Mesodermal cell (in vitro differentiated cells): ENCODE results near the gene NISCH.

Experiments
- H3K27ac ChIP-seq: 2 replicates; pipeline ENCODE4 v1.7.0; 2013; ENCODE audit warnings: mild to moderate bottlenecking, low read depth, low read length, moderate library complexity; ENCODE audit not compliant: severe bottlenecking
- H3K36me3 ChIP-seq: 2 replicates; pipeline ENCODE4 v1.7.1; 2013; ENCODE audit warnings: mild to moderate bottlenecking, low read length, moderate library complexity; ENCODE audit not compliant: control insufficient read depth, insufficient read depth
- H3K4me1 ChIP-seq: one replicate; pipeline ENCODE4 v1.7.1; 2013; ENCODE audit warnings: mild to moderate bottlenecking, low read length; ENCODE audit not compliant: insufficient read depth, control insufficient read depth, poor library complexity, severe bottlenecking
- H3K4me3 ChIP-seq: 2 replicates; pipeline ENCODE4 v1.7.0; 2013; ENCODE audit warnings: low read length, control low read depth, mild to moderate bottlenecking; ENCODE audit not compliant: insufficient read depth, poor library complexity, severe bottlenecking; ENCODE audit errors: extremely low read depth
- H3K9me3 ChIP-seq: 2 replicates; pipeline ENCODE4 v1.7.1; 2013; ENCODE audit warnings: mild to moderate bottlenecking, low read length, moderate library complexity; ENCODE audit not compliant: control insufficient read depth
- WGBS, 2 experiments: methylation state at CpG; one replicate each; pipeline ENCODE4 v1.1.5; 2013; ENCODE audit warnings: missing lambda C conversion rate in 2 of 2; ENCODE audit not compliant: insufficient coverage in 2 of 2; 5-methylcytosine and 5-hydroxymethylcytosine counted together

NISCH gene

GRCh38 chr3:52477796-52478095 is 22.3 kb downstream of the NISCH start:
- WGBS, 2 experiments, result 96 to 98% methylated on average over 6 of the region's 6 CpGs
- Histone ChIP-seq H3K27ac (no peak overlapping the region), H3K36me3 (peaks cover 98% of the 10 kb centered on the region), H3K9me3 (no peaks in the 10 kb centered on the region), H3K4me1 (no peaks in the 10 kb centered on the region), H3K4me3 (no peak overlapping the region)

DNA sequence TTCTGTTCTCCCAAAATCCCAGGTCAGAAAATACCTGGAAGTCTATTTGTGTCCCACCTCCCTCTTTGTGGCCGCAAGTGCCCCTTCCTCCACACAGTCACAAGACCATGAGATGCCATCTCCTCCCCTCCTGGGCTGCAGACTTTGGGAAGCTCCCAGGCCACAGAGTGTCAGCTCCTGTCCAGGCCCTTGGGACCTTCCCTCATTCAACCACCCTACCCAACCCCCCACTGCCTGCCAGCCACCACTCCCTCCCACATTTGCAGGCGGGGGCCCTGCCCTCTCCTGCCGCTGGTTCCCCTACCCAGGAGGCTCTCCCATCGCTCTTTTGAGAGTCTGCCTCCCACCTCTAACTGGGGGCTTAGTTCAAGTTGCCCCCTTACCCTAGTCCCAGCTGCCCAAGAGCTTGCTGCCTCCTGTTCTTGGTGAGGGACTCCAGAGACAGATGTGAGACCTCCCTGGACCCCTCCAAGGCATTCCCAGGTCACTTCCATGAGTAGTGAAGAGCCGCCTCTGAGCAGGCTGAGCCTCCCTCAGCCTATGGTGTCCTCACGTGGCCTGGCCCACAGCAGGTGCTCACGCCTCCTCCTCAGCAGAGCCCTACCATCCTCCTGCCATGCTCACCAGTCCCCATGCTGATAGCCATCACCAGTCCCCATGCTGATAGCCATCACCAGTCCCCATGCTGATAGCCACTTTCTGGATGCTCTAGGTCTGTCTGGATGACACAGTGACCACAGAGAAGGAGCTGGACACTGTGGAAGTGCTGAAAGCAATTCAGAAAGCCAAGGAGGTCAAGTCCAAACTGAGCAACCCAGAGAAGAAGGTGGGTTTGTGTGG is 23.9 kb downstream of the NISCH start:
- no peak overlapping the region for H3K4me3 ChIP-seq
- 97 to 98% methylated on average over 6 to 7 of the region's 7 CpGs for WGBS, 2 experiments
- H3K27ac ChIP-seq, result no peak overlapping the region
- H3K36me3 ChIP-seq, result peaks cover 98% of the 10 kb centered on the region
- H3K9me3 ChIP-seq, result no peaks in the 10 kb centered on the region
- H3K4me1 ChIP-seq, result peaks cover 4% of the 10 kb centered on the region

DNA sequence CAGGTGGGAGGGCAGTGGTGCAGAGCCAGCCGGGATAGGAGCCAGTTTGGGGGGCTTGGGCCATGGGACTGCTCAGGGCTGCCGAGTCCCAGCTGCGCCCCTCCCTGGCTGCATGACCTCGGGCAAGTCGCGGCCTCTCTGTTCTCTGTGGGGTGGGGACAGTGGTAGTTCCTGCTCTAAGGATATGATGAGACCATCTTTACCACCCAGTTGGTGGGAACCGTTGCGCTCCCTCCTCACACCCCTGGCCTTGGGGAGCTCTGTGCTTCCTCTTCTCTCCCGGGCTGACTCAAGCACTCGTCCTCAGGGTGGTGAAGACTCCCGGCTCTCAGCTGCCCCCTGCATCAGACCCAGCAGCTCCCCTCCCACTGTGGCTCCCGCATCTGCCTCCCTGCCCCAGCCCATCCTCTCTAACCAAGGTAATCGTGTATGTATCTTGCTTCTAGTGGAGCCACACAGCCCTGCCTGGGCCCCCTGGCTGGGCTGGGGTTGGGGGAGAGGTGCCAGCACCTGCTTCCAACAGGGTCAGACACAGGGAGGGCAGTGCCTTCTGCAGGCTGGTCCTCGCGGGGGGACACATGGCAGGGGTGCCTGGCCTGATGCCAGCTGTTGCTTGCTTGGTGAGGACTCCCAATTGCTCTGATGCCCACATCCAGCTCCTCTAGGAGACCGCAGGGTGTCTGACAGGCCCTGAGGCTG is 24.6 kb downstream of the NISCH start:
- H3K4me1 ChIP-seq, result peaks cover 4% of the 10 kb centered on the region
- no peak overlapping the region for H3K27ac ChIP-seq
- whole genome bisulfite sequencing, 2 experiments, result 95 to 97% methylated on average over 11 to 13 of the region's 16 CpGs
- H3K36me3 ChIP-seq, result peaks cover 99% of the 10 kb centered on the region
- no peaks in the 10 kb centered on the region for H3K9me3 ChIP-seq
- no peak overlapping the region for H3K4me3 ChIP-seq

DNA sequence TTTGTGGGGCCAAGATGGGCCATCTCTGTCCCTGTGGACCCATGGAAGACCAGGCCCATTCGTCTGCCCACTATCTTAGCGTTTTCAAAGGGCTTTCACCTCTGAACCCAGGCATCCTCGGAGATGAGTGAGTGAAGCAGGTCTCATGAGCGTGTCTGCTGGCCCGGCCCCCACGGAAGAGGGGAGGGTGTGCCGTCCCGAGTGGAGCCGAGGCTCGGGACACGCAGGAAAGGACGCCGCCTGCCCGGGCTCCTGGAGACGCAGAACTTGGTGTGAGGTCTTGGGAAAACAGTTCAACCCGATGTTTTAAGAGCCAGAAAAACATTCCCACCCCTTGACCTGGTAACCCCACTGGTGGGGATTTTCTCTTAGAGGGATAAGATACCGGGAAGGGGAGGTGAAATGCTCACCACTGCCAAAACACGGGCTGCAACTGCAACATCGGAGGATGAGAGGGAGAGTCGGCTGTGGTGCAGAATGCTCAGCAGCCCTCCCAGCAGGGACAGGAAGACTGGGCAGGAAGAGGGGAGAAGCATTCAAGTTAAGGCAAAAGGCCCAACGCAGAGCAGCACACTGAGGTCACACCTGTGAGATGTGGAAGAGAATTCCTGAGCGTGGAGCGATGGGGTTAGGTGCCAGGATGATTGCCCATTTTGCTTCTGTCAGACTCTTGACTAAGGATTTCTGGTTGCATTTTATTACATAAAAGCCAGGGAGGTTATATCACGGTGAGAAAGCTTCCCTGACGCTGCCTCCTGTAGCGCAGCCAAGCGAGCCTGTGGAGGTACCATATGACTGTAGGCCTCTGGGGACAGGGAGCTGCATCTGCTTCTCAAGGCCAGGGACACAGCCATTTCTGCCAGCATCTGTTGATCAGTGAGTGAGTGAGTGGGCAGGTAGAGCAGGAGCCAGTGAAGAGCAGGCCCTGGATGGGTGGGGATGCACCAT is 25.6 kb downstream of the NISCH start:
- no peaks in the 10 kb centered on the region for H3K9me3 ChIP-seq
- 96 to 97% methylated on average over 20 of the region's 27 CpGs for WGBS, 2 experiments
- peaks cover 4% of the 10 kb centered on the region for H3K4me1 ChIP-seq
- no peak overlapping the region for H3K4me3 ChIP-seq
- no peak overlapping the region for H3K27ac ChIP-seq
- H3K36me3 ChIP-seq, result peaks cover 99% of the 10 kb centered on the region

DNA sequence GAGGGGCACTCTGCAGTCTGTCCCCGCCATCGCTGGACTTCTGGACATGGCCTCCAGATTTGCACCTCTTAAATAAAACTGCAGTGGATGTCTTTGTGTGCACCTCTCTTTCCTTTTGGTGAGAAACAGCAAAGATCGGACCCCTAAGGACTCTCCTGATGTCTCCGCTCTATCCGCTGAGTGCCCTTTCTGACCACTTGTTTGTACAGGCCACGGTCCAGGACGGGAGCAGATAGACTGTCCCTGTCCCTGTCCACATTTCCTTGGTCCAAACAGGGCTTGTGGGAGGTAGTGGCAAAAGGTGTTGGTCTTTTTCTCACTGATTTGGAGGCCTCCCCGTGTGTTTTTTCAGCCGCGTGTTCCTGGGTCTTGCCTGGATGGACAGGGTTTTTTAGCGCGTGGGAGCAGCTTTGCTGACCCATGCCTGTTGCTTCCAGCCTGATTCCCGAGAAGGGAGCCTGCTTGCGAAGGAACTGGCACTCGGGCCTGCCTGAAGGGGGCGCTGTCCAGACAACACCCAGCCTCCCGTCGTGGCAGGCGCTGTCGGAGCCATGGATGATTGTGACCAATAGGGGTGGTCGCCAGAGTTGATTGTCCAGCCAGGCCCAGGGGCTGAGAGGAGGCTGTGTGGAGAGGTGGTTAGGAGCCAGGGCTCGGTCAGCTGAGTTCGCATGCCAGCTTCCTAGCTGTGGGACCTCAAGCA is 26.6 kb downstream of the NISCH start:
- Histone ChIP-seq H3K27ac (no peak overlapping the region), H3K9me3 (no peaks in the 10 kb centered on the region), H3K36me3 (peaks cover 99% of the 10 kb centered on the region), H3K4me3 (no peak overlapping the region), H3K4me1 (peaks cover 4% of the 10 kb centered on the region)
- WGBS, 2 experiments, result 91 to 94% methylated on average over 15 to 22 of the region's 23 CpGs

GRCh38 chr3:52483081-52483480 is 27.7 kb downstream of the NISCH start:
- WGBS, 2 experiments, result 89 to 90% methylated on average over 13 to 14 of the region's 14 CpGs
- H3K4me1 ChIP-seq, result peaks cover 4% of the 10 kb centered on the region
- peak overlapping the region; percentile 23 for H3K27ac ChIP-seq
- no peak overlapping the region for H3K4me3 ChIP-seq
- H3K9me3 ChIP-seq, result no peaks in the 10 kb centered on the region
- peaks cover 98% of the 10 kb centered on the region for H3K36me3 ChIP-seq

DNA sequence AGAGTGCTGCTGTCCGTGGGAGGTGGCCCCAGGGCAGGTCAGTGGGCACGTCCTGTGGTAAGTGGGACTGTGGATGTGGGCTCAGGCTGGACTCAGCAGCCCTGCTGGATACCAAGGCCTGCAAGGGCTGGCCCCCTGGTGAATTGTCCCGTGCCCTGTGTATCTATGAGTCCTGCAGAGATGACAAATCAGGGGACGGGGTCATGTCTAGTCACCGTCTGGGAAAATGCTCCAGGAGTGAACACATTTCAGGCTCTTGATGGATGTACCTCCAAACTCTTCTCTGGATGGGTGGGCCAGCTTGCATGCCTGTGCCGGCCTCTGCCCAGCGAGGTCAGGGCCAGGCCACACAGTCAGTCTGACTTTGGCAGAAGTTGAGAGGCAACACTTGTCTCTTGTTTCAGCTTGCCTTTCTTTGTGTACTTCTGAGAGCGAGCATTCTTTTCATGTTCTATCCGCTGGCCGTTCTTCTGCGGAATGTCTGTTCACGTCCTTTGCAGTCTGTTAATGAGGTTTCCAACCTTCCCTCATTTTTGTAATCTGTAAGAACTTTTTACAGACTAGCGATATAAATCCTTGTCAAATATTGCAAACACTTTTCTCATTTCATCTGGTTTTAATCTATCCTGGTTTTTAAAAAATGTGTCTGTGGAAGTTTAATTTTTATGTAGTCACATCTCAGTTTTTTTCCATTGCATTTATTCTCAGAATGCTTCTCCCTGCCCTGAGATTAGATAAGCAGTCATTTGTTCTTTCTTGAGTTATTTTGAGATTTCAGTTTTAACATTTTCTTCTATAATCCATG is 28.4 kb downstream of the NISCH start:
- H3K36me3 ChIP-seq, result peaks cover 98% of the 10 kb centered on the region
- H3K27ac ChIP-seq, result peak overlapping the region; percentile 23

DNA sequence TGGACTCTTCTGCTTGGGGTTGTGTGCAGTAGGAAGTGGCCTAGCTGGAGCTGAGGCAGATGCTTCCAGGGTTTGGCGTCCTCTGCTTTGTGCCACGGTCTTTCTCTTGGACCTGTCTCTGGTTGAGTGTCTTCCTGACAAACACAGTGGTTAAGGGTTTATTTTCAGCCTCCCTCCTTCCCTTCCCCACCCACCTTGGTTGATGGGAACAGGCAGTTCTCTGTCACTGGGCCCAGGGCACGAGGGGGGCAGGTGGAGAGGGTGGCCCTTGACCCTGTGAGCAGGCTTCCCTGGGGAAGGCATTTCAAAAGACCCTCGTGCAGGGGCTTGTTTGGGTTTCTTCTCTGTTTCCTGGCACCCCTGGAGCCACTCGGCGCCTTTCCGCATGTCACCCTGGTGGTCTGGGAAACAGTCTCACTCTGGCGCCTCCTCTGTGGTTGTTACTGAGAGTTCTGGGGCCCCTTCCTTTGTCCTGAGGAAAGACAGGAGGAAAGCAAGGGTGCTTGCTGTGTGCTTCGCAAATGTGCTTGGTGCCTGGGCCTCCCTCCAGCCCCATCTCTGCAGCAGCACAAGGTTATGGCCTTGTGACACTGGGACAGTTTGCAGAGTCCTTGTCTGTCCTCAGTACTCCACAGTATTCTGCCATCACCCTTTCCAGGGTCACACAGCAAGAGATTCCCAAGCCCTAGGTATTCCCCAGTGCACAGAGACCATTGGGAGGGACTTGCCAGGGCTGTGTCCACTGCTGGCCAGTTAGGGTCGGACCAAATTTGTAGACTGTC is 29.5 kb downstream of the NISCH start:
- Histone ChIP-seq H3K4me1 (peaks cover 6% of the 10 kb centered on the region), H3K27ac (no peak overlapping the region), H3K4me3 (no peak overlapping the region), H3K36me3 (peaks cover 98% of the 10 kb centered on the region), H3K9me3 (no peaks in the 10 kb centered on the region)
- 94 to 95% methylated on average over 8 to 9 of the region's 10 CpGs for WGBS, 2 experiments

More for the DNA sequence above, 28.4 kb downstream of the NISCH start:
- no peaks in the 10 kb centered on the region for H3K9me3 ChIP-seq
- peaks cover 4% of the 10 kb centered on the region for H3K4me1 ChIP-seq
- H3K4me3 ChIP-seq, result no peak overlapping the region
- 95 to 96% methylated on average over 12 of the region's 13 CpGs for WGBS, 2 experiments

GRCh38 chr3:52487050-52487787 is 31.8 kb downstream of the NISCH start:
- H3K27ac ChIP-seq, result no peak overlapping the region
- 96% methylated on average over 28 to 31 of the region's 31 CpGs for WGBS, 2 experiments
- H3K4me3 ChIP-seq, result no peak overlapping the region

More at GRCh38 chr3:52487050-52487787, 31.8 kb downstream of the NISCH start:
- H3K4me1 ChIP-seq, result peaks cover 22% of the 10 kb centered on the region
- H3K9me3 ChIP-seq, result no peaks in the 10 kb centered on the region
- H3K36me3 ChIP-seq, result peaks cover 94% of the 10 kb centered on the region
